Measurements from ENCODE around the gene LHCGR.

The LHCGR gene

GRCh38 chr2:48724278-48724677, 31.2 kb downstream of the LHCGR start:
- no peak overlapping the region for H3K27ac ChIP-seq
- H3K36me3 ChIP-seq, result no peaks in the 10 kb centered on the region
- H3K9me3 ChIP-seq, result no peaks in the 10 kb centered on the region
- no peak for TF ChIP-seq CTCF (IDR thresholded peaks at IDR 0.05)
- H3K4me1 ChIP-seq (ENCODE audit: control insufficient read depth in 1 of 2, insufficient read depth in 1 of 2, low read depth in 1 of 2, low read length in 1 of 2), result no peaks in the 10 kb centered on the region
- H3K27me3 ChIP-seq, result no peaks in the 10 kb centered on the region
- H3K4me3 ChIP-seq (ENCODE audit: low read depth in 1 of 2, low read length in 1 of 2), result no peak overlapping the region

- Histone ChIP-seq H3K27me3 (no peaks in the 10 kb centered on the region), H3K9me3 (no peaks in the 10 kb centered on the region), H3K27ac (no peak overlapping the region), H3K36me3 (no peaks in the 10 kb centered on the region), H3K4me1 (ENCODE audit: control insufficient read depth in 1 of 2, insufficient read depth in 1 of 2, low read depth in 1 of 2, low read length in 1 of 2) (no peaks in the 10 kb centered on the region), H3K4me3 (ENCODE audit: low read depth in 1 of 2, low read length in 1 of 2) (no peak overlapping the region)
- TF ChIP-seq CTCF (IDR thresholded peaks at IDR 0.05), result no peak
Observed at GRCh38 chr2:48723129-48723528, 32.4 kb downstream of the LHCGR start.

DNA sequence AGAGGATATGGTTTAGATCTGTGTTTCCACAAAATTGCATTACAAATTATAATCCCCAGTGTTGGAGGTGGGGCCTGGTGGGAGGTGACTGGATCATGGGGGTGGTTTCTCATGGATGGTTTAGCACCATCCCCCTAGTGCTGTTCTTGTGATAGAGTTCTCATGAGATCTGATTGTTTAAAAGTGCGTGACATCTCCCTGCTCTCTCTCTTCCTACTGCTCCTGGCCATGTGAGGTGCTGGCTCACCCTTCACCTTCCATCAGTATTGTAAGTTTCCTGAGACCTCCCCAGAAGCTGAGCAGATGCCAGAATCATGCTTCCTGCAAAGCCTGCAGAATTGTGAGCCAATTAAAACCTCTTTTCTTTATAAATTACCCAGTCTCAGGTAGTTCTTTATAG, 33.1 kb downstream of the LHCGR start:
- Histone ChIP-seq H3K9me3 (no peaks in the 10 kb centered on the region), H3K27me3 (no peaks in the 10 kb centered on the region), H3K36me3 (no peaks in the 10 kb centered on the region), H3K27ac (no peak overlapping the region), H3K4me1 (ENCODE audit: control insufficient read depth in 1 of 2, insufficient read depth in 1 of 2, low read depth in 1 of 2, low read length in 1 of 2) (no peaks in the 10 kb centered on the region), H3K4me3 (ENCODE audit: low read depth in 1 of 2, low read length in 1 of 2) (no peak overlapping the region)
- TF ChIP-seq CTCF (IDR thresholded peaks at IDR 0.05), result no peak

DNA sequence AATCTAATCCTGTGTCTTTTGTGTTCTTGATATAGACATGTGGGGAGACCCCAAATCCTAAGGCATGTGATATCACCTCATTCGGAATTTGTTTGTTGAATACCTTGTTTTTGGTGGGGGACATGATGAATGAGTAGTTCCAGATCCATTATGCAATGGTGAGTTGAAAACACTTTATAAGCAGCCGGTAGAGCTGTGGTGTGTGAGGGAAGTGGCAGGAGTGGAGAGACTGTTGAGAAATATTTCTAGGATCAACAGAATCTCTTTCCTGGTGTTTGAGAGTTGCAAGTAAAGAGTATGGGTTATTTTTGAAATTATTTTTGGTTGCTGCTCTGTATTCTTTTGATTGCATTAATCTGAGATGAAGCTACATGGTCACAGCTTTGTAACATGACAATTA, 34.4 kb downstream of the LHCGR start:
- H3K36me3 ChIP-seq, result no peaks in the 10 kb centered on the region
- no peak overlapping the region for H3K27ac ChIP-seq
- H3K27me3 ChIP-seq, result no peaks in the 10 kb centered on the region
- H3K9me3 ChIP-seq, result no peaks in the 10 kb centered on the region
- TF ChIP-seq CTCF (IDR thresholded peaks at IDR 0.05), result no peak
- H3K4me1 ChIP-seq (ENCODE audit: control insufficient read depth in 1 of 2, insufficient read depth in 1 of 2, low read depth in 1 of 2, low read length in 1 of 2), result no peaks in the 10 kb centered on the region
- no peak overlapping the region for H3K4me3 ChIP-seq (ENCODE audit: low read depth in 1 of 2, low read length in 1 of 2)

- Histone ChIP-seq H3K27me3 (no peaks in the 10 kb centered on the region), H3K4me3 (ENCODE audit: low read depth in 1 of 2, low read length in 1 of 2) (no peak overlapping the region), H3K4me1 (ENCODE audit: control insufficient read depth in 1 of 2, insufficient read depth in 1 of 2, low read depth in 1 of 2, low read length in 1 of 2) (no peaks in the 10 kb centered on the region), H3K36me3 (no peaks in the 10 kb centered on the region), H3K9me3 (no peaks in the 10 kb centered on the region), H3K27ac (no peak overlapping the region)
- no peak for TF ChIP-seq CTCF (IDR thresholded peaks at IDR 0.05)
Observed at GRCh38 chr2:48719480-48720177, 35.9 kb downstream of the LHCGR start.
